GM19023 (cell line): Measurements from ENCODE around the gene DCAF5.
"Not testable (repeated sequence)": the region's sequence is repeated elsewhere in the genome, so short reads cannot be mapped to it uniquely, and the experiment has no call there.

Source experiments
- ATAC-seq: cut with Tn5 transposase; IDR thresholded peaks from one replicate; pipeline ENCODE4 v1.9.1; 2021; ENCODE audit warnings: mild to moderate bottlenecking, moderate library complexity; ENCODE audit not compliant: unreplicated experiment

Gene DCAF5

DNA sequence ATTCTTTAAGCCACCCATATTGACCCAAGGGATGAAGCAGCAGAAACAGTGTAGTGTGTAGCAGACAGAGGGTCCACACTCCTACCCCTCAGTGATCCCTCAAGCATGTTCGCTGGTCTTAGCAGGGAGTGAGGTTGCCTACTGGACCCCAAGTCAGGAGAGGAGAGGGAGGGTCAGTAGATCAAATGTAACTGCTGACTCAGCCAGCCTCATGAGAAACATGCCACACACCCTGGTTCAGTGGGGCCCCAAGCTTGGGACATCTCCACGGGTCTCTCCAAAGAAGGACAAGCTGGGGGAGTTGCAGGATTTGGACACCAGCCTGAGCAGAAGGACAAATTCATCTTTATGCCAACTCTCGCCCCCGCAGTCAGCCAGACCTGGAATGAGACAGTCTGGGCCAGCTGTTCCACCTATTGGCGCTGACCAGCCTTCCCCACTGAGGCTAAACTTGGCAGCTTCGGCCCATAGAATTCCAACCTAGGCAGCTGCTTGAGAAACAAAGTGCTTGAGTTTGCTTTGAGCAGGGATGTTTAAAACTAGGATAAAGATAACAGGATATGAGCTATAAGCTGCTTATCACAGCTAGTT, 107.9 kb downstream of the DCAF5 start:
- ATAC-seq: no peak

GRCh38 chr14:69044296-69044695, 108.6 kb downstream of the DCAF5 start:
- ATAC-seq: no peak

DNA sequence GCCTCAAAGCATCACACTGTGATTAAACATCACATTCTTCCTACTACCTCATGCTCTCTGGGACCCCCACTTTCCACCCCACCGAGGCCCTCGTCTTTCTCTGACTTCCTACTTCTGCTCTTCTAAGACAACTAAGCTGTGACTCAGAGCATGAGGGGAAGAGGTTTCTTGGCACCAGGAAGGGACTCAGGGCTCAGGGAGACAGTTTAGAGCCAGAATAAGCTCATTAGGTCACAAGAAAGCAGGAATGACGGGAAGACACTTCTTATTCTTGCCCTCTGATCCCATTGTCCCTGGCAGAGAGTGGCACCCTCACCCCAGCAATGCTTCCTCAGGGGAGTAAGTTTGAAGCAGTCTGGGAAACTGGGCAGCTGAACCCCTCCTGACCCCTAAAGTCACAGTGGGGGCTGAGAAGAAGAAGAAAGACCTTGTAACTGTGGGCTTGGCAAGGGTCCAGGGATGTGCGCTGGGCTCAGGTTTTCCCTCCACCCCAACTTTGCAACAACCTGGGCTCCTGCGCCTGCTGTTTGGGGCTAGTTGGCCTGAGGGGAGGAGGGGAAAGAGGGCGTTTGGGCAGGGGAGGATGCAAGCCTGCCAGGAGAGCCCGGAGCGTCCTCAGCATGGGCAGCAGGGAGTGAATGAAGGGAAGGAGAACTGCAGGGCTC, 109.2 kb downstream of the DCAF5 start:
- no peak for ATAC-seq

- ATAC-seq: no peak
Measured at GRCh38 chr14:69042787-69043444, 110.0 kb downstream of the DCAF5 start.

- no peak for ATAC-seq
Measured at GRCh38 chr14:69042299-69042698, 110.6 kb downstream of the DCAF5 start.

DNA sequence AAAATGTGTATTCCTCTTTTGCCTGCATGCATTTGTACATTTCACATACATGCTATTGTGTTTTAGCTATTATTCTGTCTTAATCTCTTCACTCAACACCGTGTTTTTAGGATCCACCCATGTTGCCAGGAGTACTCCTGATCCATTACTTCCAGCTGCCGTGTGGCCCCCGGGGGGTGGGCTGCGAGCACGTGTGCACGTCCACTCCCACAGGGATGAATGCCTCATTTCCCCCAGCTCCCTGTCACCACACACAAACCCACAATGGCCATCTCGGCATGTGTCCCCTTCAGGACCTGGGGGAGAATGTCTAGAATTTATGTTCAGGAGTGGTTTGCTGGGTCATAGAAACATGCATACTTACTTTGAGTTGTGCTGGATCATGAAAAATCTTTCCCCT, 111.1 kb downstream of the DCAF5 start:
- ATAC-seq: no peak

- ATAC-seq: no peak
Measured at GRCh38 chr14:69040353-69040752, 112.6 kb downstream of the DCAF5 start.

DNA sequence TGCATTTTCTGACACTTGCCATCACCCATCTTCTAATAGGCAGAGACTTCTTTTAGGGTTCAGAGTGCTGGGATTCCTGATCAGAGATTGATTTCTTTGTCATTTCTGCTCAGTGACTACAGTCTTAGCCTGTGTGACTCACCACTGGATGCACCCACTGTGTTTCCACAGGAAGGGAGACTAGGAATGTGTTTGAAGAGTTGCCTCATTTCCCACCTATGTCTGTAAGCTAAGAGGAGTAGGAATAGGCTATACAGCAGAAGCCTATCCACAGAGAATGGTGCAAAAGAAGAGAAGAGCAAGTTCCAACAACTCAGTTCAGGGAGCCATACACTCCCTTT, 113.7 kb downstream of the DCAF5 start:
- no peak for ATAC-seq

DNA sequence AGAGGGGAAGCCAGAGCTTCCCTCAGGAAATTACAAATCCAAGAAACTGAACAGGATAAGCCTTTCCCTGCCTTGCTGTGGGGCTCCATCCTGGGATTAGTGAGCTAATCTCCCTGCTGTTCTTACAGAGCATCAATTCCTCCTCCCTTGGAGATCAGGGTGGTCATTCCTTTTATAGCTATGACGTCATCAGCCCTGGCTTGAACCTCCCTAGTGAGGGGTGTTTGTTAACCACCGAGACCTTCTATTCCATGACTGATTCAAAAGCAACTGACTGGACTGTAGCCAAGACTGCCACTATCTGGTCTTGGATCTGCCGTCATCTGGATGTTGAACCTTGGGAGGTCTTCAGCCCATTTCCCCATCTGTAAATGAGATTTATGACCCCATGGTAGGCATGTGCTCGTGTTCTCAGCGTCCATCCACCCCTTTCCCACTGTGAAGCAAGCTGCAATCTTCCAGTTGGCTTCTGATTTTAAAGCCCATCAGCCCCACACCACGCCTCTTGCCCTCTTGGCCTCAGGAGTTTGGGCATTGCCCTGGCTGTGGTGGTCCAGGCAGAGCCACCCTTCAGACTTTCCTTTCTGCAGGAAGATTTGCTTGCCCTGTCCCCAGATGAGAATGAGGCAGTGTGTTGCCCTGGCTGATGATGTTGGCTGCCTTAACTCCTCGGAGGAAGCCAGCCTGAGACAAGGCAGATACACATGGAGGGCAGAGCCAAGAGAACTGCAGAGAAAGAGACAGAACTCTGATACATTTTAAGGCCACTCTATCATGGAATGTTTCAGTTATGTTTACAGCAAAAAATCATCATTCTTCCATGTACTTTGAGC, 114.2 kb downstream of the DCAF5 start:
- ATAC-seq: no peak

DNA sequence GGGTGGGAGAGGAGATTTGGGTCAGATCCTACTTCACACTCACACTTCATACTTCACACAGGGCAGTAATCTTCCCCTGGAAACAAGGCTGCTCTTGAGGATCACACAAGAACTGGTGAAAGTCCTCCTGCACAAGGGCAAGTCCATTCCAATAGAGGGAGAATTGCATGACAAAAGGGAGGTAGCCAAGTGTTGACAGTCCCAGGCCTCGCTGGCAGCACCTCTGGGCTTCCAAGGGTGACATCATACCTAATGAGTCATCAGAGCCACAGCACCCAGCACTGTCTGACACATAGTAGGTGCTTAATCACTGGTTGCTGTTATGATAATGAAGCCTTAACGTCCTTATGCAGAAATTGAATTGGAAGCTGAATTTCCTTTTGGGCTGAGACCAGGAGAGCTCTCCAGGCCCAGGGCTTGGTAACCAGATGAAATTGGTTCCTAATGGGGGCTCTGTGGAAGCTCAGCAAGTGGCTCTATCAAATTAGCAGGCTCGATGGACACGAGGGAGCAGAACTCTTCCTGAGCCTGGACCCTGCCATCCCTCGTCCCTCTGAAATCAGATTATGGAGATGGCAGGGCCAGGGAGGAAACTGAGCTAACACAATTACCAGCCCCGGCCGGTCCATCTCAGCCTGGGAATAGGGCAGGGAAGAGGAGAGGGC, 115.0 kb downstream of the DCAF5 start:
- ATAC-seq: no peak

- ATAC-seq: no peak
Measured at GRCh38 chr14:69036757-69037506, 116.0 kb downstream of the DCAF5 start.

DNA sequence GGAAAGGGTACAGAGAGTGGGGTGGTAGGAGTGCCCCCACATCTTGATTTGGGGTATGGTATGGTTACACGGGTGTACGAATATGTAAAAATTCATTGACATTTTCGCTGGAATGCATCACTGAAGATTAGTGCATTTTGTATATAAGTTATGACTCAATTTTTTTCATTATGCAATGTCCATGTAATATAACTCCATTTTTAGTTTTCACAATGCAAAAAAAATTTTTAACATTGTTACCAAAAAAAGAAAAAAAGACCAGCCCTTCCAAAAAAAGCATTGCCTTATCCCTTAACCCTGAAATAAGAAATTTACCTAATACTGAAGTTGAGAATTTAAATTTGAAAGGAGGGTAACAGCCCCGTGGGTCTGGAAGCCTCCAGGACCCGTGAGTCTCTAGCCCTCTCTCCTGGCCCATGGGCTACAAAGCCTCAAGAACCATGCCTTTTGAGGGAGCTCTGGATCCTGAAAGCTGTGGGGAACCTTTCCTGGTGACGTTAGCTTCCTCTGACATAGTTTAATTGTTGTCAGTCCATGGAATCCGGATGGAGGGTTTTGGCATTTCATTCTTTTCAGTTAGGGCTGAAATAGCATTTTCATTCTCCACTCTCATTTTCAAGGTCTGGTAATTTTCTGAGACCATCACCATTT, 118.2 kb downstream of the DCAF5 start:
- no peak for ATAC-seq

DNA sequence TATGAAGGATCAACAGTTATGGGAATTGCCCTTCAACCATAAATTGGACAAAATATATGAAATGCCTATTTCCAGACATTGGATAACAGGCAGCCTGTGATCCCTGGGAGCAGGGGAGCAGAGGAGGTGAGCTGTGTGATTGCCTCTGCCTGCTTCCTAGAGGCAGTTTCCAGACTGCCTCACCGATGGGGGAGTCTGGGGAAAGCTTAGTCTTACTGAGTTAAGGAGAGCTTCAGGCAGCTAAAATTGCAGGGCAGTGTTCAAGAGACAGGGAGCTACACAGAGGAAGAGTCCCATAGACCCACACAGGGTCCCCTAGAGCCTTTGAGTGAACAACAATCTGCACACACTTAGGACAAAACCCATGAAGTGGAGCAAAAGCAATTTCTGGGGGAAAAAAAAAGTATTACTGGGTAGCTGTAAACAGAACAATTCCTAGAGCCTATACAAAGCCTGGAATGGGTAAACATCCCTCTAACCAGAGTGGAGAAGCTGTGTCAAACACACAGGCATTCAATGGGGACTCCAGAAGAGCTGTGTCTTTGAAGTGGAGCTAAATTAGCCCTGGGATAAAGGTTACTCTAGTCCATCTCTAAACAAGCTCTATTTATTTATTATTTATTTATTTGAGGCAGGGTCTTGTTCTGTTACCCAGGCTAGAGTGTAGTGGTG, 125.5 kb downstream of the DCAF5 start:
- ATAC-seq: no peak

- ATAC-seq: no peak
Measured at GRCh38 chr14:69023035-69023434, 129.9 kb downstream of the DCAF5 start.

DNA sequence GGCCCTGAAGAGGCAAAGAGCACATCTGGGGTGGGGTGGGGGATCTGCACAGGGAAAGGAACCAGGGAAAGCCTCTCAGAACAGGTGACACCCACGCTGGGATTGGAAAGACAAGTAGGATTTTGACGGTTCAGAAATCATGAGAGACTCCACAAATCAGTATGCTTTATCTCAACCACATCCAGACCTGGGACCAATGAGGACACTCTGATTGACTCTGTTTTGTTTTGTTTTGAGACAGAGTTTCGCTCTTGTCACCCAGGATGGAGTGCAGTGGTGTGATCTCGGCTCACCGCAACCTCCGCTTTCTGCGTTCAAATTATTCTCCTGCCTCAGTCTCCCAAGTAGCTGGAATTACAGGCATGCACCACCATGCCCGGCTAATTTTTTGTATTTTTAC, 130.8 kb downstream of the DCAF5 start:
- ATAC-seq: not testable (repeated sequence)

GRCh38 chr14:69017706-69018105, 135.2 kb downstream of the DCAF5 start:
- no peak for ATAC-seq

DNA sequence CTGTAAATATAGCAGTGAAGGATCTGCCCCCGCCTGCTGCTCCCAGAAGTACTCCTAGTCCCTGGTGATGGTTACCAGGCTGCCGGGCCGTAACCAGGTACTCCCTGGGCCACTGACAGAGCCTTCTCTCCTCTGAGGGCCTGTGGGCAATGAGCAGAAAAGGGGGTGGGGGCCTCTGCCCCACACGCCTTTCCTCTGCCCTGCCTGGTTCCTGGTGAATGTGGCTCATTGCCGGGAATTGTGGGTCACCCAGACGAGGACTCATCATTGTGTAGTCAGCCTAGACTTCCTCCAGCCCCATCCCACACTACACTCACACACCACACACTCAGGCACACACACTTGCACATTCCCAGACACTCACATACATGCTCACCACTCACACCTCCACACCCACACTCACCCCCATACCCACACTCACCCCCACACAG, 138.1 kb downstream of the DCAF5 start:
- ATAC-seq: no peak

GRCh38 chr14:69013943-69014782, 138.8 kb downstream of the DCAF5 start:
- no peak for ATAC-seq
